OCI-LY7 (cell line): ENCODE measurements around the gene MYL3.

Experiments used
- EZH2phosphoT487 ChIP-seq: fragments of 200-600 bp; sonication (generic); IDR thresholded peaks from 2 replicates; pipeline ENCODE4 v1.6.1; 2018; ENCODE audit warnings: low read depth, borderline replicate concordance, mild to moderate bottlenecking, mixed run types, antibody characterized with exemption, low read length, moderate library complexity, mixed read lengths
- TF ChIP-seq, protein P1 (sequence below): fragments of 200-600 bp; sonication (generic); conservative IDR thresholded peaks from 2 replicates; pipeline ENCODE4 v1.5.1; 2014; ENCODE audit warnings: mild to moderate bottlenecking, antibody characterized with exemption, low read length, moderate library complexity, mixed read lengths

DNA sequence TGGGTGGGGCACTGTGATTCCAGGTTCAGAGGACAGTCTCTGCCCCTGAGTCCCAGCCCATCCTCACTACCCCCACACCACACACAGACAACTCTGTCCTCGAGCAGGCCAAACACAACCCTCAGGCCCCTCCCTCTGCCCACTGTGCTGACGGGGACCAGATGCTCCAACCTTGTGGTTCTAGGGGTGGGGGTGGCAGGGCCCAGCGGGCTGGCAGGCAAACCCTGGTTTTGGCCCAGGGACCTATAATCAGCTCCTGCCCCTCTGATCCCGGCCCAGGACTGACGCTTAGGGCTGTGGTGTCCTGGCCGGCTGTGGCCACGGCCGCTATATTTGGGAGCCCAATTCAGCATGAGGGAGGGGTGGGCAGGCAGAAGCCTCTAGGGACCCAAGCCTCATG, 5.0 kb upstream of the MYL3 start:
- TF ChIP-seq, protein P1, sequence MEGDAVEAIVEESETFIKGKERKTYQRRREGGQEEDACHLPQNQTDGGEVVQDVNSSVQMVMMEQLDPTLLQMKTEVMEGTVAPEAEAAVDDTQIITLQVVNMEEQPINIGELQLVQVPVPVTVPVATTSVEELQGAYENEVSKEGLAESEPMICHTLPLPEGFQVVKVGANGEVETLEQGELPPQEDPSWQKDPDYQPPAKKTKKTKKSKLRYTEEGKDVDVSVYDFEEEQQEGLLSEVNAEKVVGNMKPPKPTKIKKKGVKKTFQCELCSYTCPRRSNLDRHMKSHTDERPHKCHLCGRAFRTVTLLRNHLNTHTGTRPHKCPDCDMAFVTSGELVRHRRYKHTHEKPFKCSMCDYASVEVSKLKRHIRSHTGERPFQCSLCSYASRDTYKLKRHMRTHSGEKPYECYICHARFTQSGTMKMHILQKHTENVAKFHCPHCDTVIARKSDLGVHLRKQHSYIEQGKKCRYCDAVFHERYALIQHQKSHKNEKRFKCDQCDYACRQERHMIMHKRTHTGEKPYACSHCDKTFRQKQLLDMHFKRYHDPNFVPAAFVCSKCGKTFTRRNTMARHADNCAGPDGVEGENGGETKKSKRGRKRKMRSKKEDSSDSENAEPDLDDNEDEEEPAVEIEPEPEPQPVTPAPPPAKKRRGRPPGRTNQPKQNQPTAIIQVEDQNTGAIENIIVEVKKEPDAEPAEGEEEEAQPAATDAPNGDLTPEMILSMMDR: no peak
- TF ChIP-seq EZH2phosphoT487: no peak
